Naive thymus-derived CD4-positive, alpha-beta T cell (primary cell): ENCODE data around the gene LOXL1. TPM values are rescaled to one million over a fixed set of nuclear protein-coding genes. Genes with fewer than 3 reads are reported as not detected.

Experiments
- ATAC-seq: fragments of 150-1000 bp; cut with Tn5 transposase; 2 replicates; pipeline ENCODE4 v1.10.0; 2021; ENCODE audit warnings: mild to moderate bottlenecking, moderate library complexity
- CTCF ChIA-PET: fragments of 350-600 bp; sonication (Branson Sonifier 250); formaldehyde crosslinking; loops from one replicate; lab custom pipeline; 2021; ENCODE audit warnings: antibody characterized with exemption; lab: Charles Lee
- POLR2A ChIA-PET: fragments of 350-600 bp; sonication (Branson Sonifier 250); formaldehyde crosslinking; loops from one replicate; lab custom pipeline; 2021; ENCODE audit warnings: antibody characterized with exemption, inconsistent platforms; lab: Charles Lee
- DNase-seq, 9 donors: peaks; one replicate each; pipeline versions ENCODE4 v3.0.0 to v3.0.0-alpha.2; 2020 to 2022; ENCODE audit warnings: mixed read lengths in 1 of 9
- H3K27ac ChIP-seq: one replicate; pipeline ENCODE4 v1.7.0; 2013; ENCODE audit warnings: mild to moderate bottlenecking, low read depth, low read length, moderate library complexity
- H3K27me3 ChIP-seq, 2 donors: one replicate each; pipeline ENCODE4 v1.7.0; 2013; ENCODE audit warnings: low read length in 2 of 2, mild to moderate bottlenecking in 2 of 2, moderate library complexity in 2 of 2; ENCODE audit not compliant: control insufficient read depth in 2 of 2, insufficient read depth in 2 of 2
- H3K36me3 ChIP-seq, 3 experiments: 1 replicate in 2 of 3; 2 replicates in 1 of 3; pipeline ENCODE4 v1.7.0; 2013; ENCODE audit warnings: low read length in 3 of 3, mild to moderate bottlenecking in 3 of 3, moderate library complexity in 1 of 3; ENCODE audit not compliant: insufficient read depth in 3 of 3, control insufficient read depth in 2 of 3
- H3K4me1 ChIP-seq, 2 donors: one replicate each; pipeline ENCODE4 v1.7.0; 2013; ENCODE audit warnings: low read length in 2 of 2, mild to moderate bottlenecking in 2 of 2, moderate library complexity in 1 of 2; ENCODE audit not compliant: control insufficient read depth in 2 of 2, insufficient read depth in 2 of 2
- H3K4me3 ChIP-seq: 2 replicates; pipeline ENCODE4 v1.7.0; 2013; ENCODE audit warnings: mild to moderate bottlenecking, low read length
- H3K9me3 ChIP-seq, 3 experiments: 1 replicate in 2 of 3; 2 replicates in 1 of 3; pipeline ENCODE4 v1.7.0; 2013; ENCODE audit warnings: low read length in 3 of 3; ENCODE audit not compliant: control insufficient read depth in 2 of 3
- H3K27ac Mint-ChIP-seq, 9 donors: one replicate each; pipeline ENCODE4 v1.8.0; 2020 to 2022; ENCODE audit warnings: mixed read lengths in 9 of 9, mild to moderate bottlenecking in 8 of 9, moderate library complexity in 5 of 9, inconsistent platforms in 2 of 9
- H3K27me3 Mint-ChIP-seq, 5 donors: one replicate each; pipeline ENCODE4 v1.8.0; 2021 to 2022; ENCODE audit warnings: mixed read lengths in 5 of 5, mild to moderate bottlenecking in 1 of 5
- H3K36me3 Mint-ChIP-seq, 5 donors: one replicate each; pipeline ENCODE4 v1.8.0; 2020 to 2022; ENCODE audit warnings: mixed read lengths in 5 of 5, mild to moderate bottlenecking in 3 of 5, inconsistent platforms in 1 of 5
- H3K4me1 Mint-ChIP-seq, 7 donors: one replicate each; pipeline ENCODE4 v1.8.0; 2020 to 2022; ENCODE audit warnings: mixed read lengths in 7 of 7, mild to moderate bottlenecking in 3 of 7, inconsistent platforms in 1 of 7
- H3K4me3 Mint-ChIP-seq, 10 donors: one replicate each; pipeline ENCODE4 v1.8.0; 2020 to 2022; ENCODE audit warnings: mild to moderate bottlenecking in 10 of 10, mixed read lengths in 10 of 10, moderate library complexity in 6 of 10, inconsistent platforms in 2 of 10
- H3K9me3 Mint-ChIP-seq, 11 donors: one replicate each; pipeline ENCODE4 v1.8.0; 2020 to 2022; ENCODE audit warnings: mixed read lengths in 11 of 11, mild to moderate bottlenecking in 4 of 11, inconsistent platforms in 1 of 11, moderate library complexity in 1 of 11
- intact Hi-C, 2 donors: fragments of 100-400 bp; cut with micrococcal nuclease; formaldehyde crosslinking; loops; one replicate each; pipeline ENCODE4 v1.15.1; 2023
- polyA plus RNA-seq, 2 donors: library from polyadenylated mRNA; unstranded; fragments of 300-500 nt; fragmentation: Illumina TruSeq; gene quantifications; one replicate each; pipeline ENCODE4 v1.2.3, GENCODE V29; 2021
- total RNA-seq, 6 experiments: library from RNA in 5 of 6; stranded (reverse) in 5 of 6; gene quantifications; 1 replicate in 5 of 6; 2 replicates in 1 of 6; pipeline ENCODE4 v1.2.3 and lab custom pipeline; 2021 to 2026

LOXL1 gene
- total and polyA plus RNA-seq, 7 experiments from 2014 or later, result 0.49 to 2.3 (median 1.3) TPM

DNA sequence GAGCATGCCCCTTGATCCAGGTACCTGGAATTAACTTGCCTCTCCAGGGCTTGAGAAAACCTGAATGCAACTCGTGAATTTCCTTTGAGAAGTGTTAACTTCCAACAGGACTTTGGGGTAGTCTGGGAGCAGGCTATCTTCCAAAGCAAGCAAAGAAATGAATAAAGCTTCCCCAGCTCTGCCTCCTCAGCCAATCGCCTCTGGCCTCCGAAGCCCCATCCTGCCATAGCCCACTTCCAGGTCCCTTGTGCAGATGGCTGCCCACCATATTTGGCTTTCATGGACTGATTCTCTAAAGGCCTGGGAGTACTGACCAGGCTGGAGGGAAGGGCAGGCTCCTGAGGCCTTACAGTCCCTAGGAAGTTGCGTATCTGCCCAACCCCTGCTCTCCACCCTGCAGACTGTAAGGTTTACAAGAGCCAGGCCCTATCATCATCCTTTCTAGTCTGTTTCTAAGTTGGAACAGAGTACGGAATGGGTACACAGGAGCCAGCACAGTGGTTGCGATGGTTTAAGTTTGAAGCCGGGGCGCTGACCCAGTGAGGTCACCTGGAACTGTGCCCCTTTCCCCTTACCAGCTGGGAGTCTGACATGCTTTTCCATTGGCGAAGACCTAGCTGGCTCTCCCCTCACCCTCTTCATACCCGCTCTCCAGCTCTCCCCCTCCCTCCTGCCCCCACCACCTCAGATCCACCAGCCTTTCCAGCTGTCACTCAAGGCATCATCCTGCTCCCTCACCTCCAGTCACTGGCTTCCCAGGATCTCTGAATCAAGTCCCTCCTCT is 67.1 kb downstream of the LOXL1 start:
- Mint-ChIP-seq H3K4me3 (peak overlapping the region; percentile 93 to 100 (median 98)), H3K27ac (peak overlapping the region; percentile 90 to 99 (median 99)), H3K4me1 (peaks cover 34 to 70% (median 63%) of the 10 kb centered on the region in 7 donors), H3K9me3 (no peaks in the 10 kb centered on the region), H3K27me3 (no peaks in the 10 kb centered on the region), H3K36me3 (peaks cover 0 to 21% (median 4%) of the 10 kb centered on the region in 5 donors)
- peaks cover 38 to 41% of the 10 kb centered on the region in 2 donors for H3K4me1 ChIP-seq
- DNase-seq (no peak), ATAC-seq (no peak)
- intact Hi-C loops, result loop anchor here (2.0 to 10.0 kb wide), 9 partner anchors 54 to 1459 kb away; partner anchors contain the start of genes NPTN (in 2 of the 2), ADPGK (in 1 of the 2), ARID3B (in 1 of the 2) and C15orf39 (in 1 of the 2)
- CTCF ChIA-PET, result interaction anchor here (0.9 to 1.9 kb wide), 10 partner anchors 10 to 67 kb away, joined by 3 to 13 read pairs (median 4); no protein-coding TSS in a partner anchor
- H3K4me3 ChIP-seq, result peak overlapping the region; percentile 68
- no peaks in the 10 kb centered on the region for H3K27me3 ChIP-seq
- H3K36me3 ChIP-seq, result peaks cover 0 to 23% (median 3%) of the 10 kb centered on the region in 3 experiments
- H3K27ac ChIP-seq, result peak overlapping the region; percentile 90
- POLR2A ChIA-PET, result interaction anchor here (0.8 to 4.4 kb wide), 10 partner anchors 12 to 30 kb away, joined by 3 to 62 read pairs (median 5); no protein-coding TSS in a partner anchor
- H3K9me3 ChIP-seq, result no peaks in the 10 kb centered on the region

DNA sequence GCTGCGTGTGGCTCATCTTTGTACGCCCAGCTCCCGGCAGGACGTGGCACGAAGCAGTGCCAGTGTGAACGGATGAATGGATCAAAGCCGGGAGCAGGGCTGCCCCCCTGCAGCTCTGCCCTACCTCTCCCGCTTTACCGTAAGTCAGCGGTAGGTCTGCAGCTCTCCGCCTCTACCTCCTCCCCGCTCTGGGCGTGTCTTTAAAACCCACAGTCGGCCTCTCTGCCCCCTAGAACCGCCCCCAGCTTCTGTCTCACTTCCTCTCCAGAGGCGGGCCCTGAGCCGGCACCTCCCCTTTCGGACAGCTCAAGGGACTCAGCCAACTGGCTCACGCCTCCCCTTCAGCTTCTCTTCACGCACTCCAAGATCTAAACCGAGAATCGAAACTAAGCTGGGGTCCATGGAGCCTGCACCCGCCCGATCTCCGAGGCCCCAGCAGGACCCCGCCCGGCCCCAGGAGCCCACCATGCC is 68.2 kb downstream of the LOXL1 start, which contains the start of gene PML:
TSS of gene PML (plus strand) at position 304 of the 471 bp plus-strand sequence. CDS start at position 401, 97 bp downstream.
- no peaks in the 10 kb centered on the region for H3K27me3 Mint-ChIP-seq
- peak; percentile 65 to 92 (median 82) for DNase-seq
- intact Hi-C loops, result loop anchor here (1.0 to 10.0 kb wide), 11 partner anchors 22 to 1458 kb away; partner anchors contain the start of genes NPTN (in 2 of the 2), ADPGK (in 1 of the 2), ARID3B (in 1 of the 2) and C15orf39 (in 1 of the 2)
- peak within 1 kb of the TSS; percentile 93 to 100 (median 98) for H3K4me3 Mint-ChIP-seq
- Histone ChIP-seq H3K4me3 (peak within 1 kb of the TSS; percentile 68), H3K27ac (peak within 1 kb of the TSS; percentile 90), H3K36me3 (peaks cover 0 to 22% (median 4%) of the 10 kb centered on the region in 3 experiments), H3K4me1 (peaks cover 41 to 44% of the 10 kb centered on the region in 2 donors), H3K27me3 (no peaks in the 10 kb centered on the region), H3K9me3 (no peaks in the 10 kb centered on the region)
- H3K9me3 Mint-ChIP-seq, result no peaks in the 10 kb centered on the region
- ATAC-seq, result peak; percentile 86
- peak within 1 kb of the TSS; percentile 90 to 99 (median 99) for H3K27ac Mint-ChIP-seq
- H3K36me3 Mint-ChIP-seq, result peaks cover 0 to 25% (median 8%) of the 10 kb centered on the region in 5 donors
- ChIA-PET POLR2A (interaction anchor here (0.6 to 4.4 kb wide), 11 partner anchors 11 to 44 kb away, joined by 3 to 62 read pairs (median 5); no protein-coding TSS in a partner anchor), CTCF (interaction anchor here (0.7 to 2.1 kb wide), 13 partner anchors 9 to 65 kb away, joined by 3 to 13 read pairs (median 4); no protein-coding TSS in a partner anchor)
- H3K4me1 Mint-ChIP-seq, result peaks cover 41 to 80% (median 73%) of the 10 kb centered on the region in 7 donors

DNA sequence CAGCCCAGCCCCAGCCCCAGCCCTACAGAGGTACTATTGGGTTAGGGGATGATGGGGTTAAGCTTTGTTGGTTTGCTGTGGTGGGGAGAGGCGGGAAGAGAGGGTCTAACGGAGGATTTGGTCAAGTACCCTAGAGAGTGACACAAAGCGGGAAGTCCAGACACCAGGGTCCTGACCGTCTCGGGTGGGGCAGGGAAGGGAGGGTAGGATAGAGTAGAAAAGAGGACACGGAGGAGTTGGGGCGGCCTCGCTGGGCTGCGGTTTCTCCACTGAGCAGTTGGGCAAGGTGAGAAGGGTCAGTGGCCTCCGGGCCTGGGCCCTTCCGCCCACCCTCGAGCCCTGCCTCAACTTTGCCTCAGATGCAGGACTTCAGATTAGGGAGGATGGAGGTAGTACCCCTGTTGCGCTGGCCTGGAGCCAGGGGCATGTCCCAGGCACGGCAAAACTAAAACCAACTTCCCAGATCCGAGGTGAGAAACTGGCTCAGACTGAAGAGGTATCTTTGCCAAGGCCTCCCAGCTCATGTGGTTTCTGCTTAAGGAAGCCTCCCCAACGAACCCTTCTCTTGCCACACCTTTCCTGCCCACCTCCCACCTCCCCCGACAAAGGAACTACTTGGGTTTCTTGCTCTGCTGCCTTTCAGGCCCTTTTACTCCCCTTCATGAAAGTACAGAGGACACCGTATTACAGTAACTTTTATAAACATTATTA is 68.8 kb downstream of the LOXL1 start:
- DNase-seq (peak in 4 of 9 donors; percentile 15 to 26 (median 24)), ATAC-seq (no peak)
- Histone ChIP-seq H3K27ac (peak overlapping the region; percentile 90), H3K4me1 (peaks cover 41 to 45% of the 10 kb centered on the region in 2 donors), H3K9me3 (no peaks in the 10 kb centered on the region), H3K4me3 (peak overlapping the region; percentile 68), H3K36me3 (peaks cover 0 to 22% (median 4%) of the 10 kb centered on the region in 3 experiments), H3K27me3 (no peaks in the 10 kb centered on the region)
- intact Hi-C loops, result loop anchor here (1.0 to 10.0 kb wide), 11 partner anchors 22 to 1457 kb away; partner anchors contain the start of genes NPTN (in 2 of the 2), ADPGK (in 1 of the 2), ARID3B (in 1 of the 2) and C15orf39 (in 1 of the 2)
- no peaks in the 10 kb centered on the region for H3K27me3 Mint-ChIP-seq
- POLR2A ChIA-PET, result interaction anchor here (0.8 to 4.4 kb wide), 7 partner anchors 11 to 30 kb away, joined by 3 to 62 read pairs (median 5); no protein-coding TSS in a partner anchor
- peak overlapping the region; percentile 93 to 100 (median 98) for H3K4me3 Mint-ChIP-seq
- H3K9me3 Mint-ChIP-seq, result no peaks in the 10 kb centered on the region
- H3K36me3 Mint-ChIP-seq, result peaks cover 0 to 25% (median 8%) of the 10 kb centered on the region in 5 donors
- peak overlapping the region; percentile 90 to 99 (median 99) for H3K27ac Mint-ChIP-seq
- CTCF ChIA-PET, result interaction anchor here (0.7 to 2.1 kb wide), 10 partner anchors 8 to 65 kb away, joined by 3 to 13 read pairs (median 6); no protein-coding TSS in a partner anchor
- H3K4me1 Mint-ChIP-seq, result peaks cover 43 to 82% (median 70%) of the 10 kb centered on the region in 7 donors

GRCh38 chr15:73996267-73996666 is 70.0 kb downstream of the LOXL1 start:
- peaks cover 0 to 22% (median 4%) of the 10 kb centered on the region in 3 experiments for H3K36me3 ChIP-seq
- intact Hi-C loops, result loop anchor here (1.0 to 10.0 kb wide), 3 partner anchors 11 to 789 kb away; partner anchors contain the start of genes NPTN (in 2 of the 2) and CSK (in 1 of the 2)
- ATAC-seq, result no peak
- H3K9me3 Mint-ChIP-seq, result no peaks in the 10 kb centered on the region
- peaks cover 0 to 30% (median 8%) of the 10 kb centered on the region in 5 donors for H3K36me3 Mint-ChIP-seq
- peak overlapping the region; percentile 68 for H3K4me3 ChIP-seq
- no peaks in the 10 kb centered on the region for H3K9me3 ChIP-seq
- peak overlapping the region; percentile 93 to 100 (median 98) for H3K4me3 Mint-ChIP-seq
- POLR2A ChIA-PET, result interaction anchor here (0.9 to 1.2 kb wide), 3 partner anchors 10 to 36 kb away, joined by 3 to 20 read pairs (median 4); no protein-coding TSS in a partner anchor
- H3K27ac Mint-ChIP-seq, result peak overlapping the region; percentile 67 to 99 (median 99)
- peaks cover 41 to 43% of the 10 kb centered on the region in 2 donors for H3K4me1 ChIP-seq
- no peaks in the 10 kb centered on the region for H3K27me3 ChIP-seq
- H3K4me1 Mint-ChIP-seq, result peaks cover 43 to 87% (median 78%) of the 10 kb centered on the region in 7 donors
- no peaks in the 10 kb centered on the region for H3K27me3 Mint-ChIP-seq
- peak overlapping the region; percentile 90 for H3K27ac ChIP-seq
- CTCF ChIA-PET, result interaction anchor here (1.0 kb wide), 2 partner anchors 11 to 45 kb away, joined by 3 read pairs; no protein-coding TSS in a partner anchor
- DNase-seq, result no peak

DNA sequence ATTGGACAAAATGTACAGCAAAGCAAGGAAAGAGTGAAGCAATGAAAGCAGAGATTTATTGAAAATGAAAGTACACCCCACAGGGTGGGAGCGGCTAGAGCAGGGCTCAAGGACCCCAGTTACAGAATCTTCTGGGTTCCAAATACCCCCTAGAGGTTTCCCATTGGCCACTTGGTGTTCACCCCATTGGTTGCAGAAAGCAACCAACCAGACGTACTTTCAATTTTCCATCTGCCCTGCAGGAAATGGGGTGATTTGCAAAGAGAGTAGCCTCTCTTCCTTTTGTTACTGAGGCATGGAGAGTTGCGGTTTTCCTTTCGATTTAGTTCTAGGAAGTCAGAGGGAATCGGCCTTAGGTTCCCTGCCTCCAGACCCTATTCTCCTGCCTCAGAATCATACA is 70.7 kb downstream of the LOXL1 start:
- no peaks in the 10 kb centered on the region for H3K27me3 Mint-ChIP-seq
- H3K9me3 ChIP-seq, result no peaks in the 10 kb centered on the region
- H3K4me3 ChIP-seq, result peak overlapping the region; percentile 68
- intact Hi-C loops, result loop anchor here (1.0 to 10.0 kb wide), 3 partner anchors 10 to 788 kb away; partner anchors contain the start of genes NPTN (in 2 of the 2) and CSK (in 1 of the 2)
- peak overlapping the region; percentile 90 for H3K27ac ChIP-seq
- peaks cover 0 to 19% (median 4%) of the 10 kb centered on the region in 3 experiments for H3K36me3 ChIP-seq
- H3K4me3 Mint-ChIP-seq, result peak overlapping the region; percentile 82 to 100 (median 98)
- peaks cover 43 to 92% (median 79%) of the 10 kb centered on the region in 7 donors for H3K4me1 Mint-ChIP-seq
- peaks cover 40 to 41% of the 10 kb centered on the region in 2 donors for H3K4me1 ChIP-seq
- ATAC-seq (no peak), DNase-seq (peak in 5 of 9 donors; percentile 25 to 61 (median 32))
- H3K36me3 Mint-ChIP-seq, result peaks cover 0 to 30% (median 8%) of the 10 kb centered on the region in 5 donors
- H3K27ac Mint-ChIP-seq, result peak overlapping the region; percentile 67 to 99 (median 99)
- ChIA-PET CTCF (interaction anchor here (1.0 kb wide), 2 partner anchors 10 to 46 kb away, joined by 3 read pairs; no protein-coding TSS in a partner anchor), POLR2A (interaction anchor here (1.1 to 1.2 kb wide), 2 partner anchors 10 to 36 kb away, joined by 4 to 20 read pairs; no protein-coding TSS in a partner anchor)
- H3K27me3 ChIP-seq, result no peaks in the 10 kb centered on the region
- H3K9me3 Mint-ChIP-seq, result no peaks in the 10 kb centered on the region
